Gastrocnemius medialis (tissue), 4 donors: ENCODE measurements around the gene PCSK6. TPM values are rescaled to one million over a fixed set of nuclear protein-coding genes. Genes with fewer than 3 reads are reported as not detected.

Experiments used
- ATAC-seq, 2 donors: fragments of 150-250 bp; one replicate each; pipeline ENCODE4 v1.9.1; 2016
- DNase-seq, 2 donors: peaks; one replicate each; pipeline ENCODE4 v3.0.0-alpha.2; 2019
- H3K27ac ChIP-seq, 4 donors: fragments of 200-600 bp; sonication (generic); 1 replicate in 1 of 4; 2 replicates in 3 of 4; pipeline ENCODE4 v1.5.1; 2016 to 2018; ENCODE audit warnings: mild to moderate bottlenecking in 2 of 4, moderate library complexity in 1 of 4
- H3K27me3 ChIP-seq, 3 donors: fragments of 200-600 bp; sonication (generic) in 2 of 3; 1 replicate in 1 of 3; 2 replicates in 2 of 3; pipeline versions ENCODE4 v1.5.1 to v1.6.0; 2016 to 2019; ENCODE audit warnings: mild to moderate bottlenecking in 1 of 3, moderate library complexity in 1 of 3
- H3K36me3 ChIP-seq, 2 donors: fragments of 200-600 bp; sonication (generic) in 1 of 2; one replicate each; pipeline ENCODE4 v1.5.1; 2017 to 2018
- H3K4me1 ChIP-seq, 2 donors: fragments of 200-600 bp; sonication (generic) in 1 of 2; one replicate each; pipeline ENCODE4 v1.5.1; 2016 to 2017; ENCODE audit warnings: mild to moderate bottlenecking in 2 of 2
- H3K4me3 ChIP-seq, 4 donors: fragments of 200-600 bp; sonication (generic) in 3 of 4; 1 replicate in 1 of 4; 2 replicates in 3 of 4; pipeline ENCODE4 v1.5.1; 2016 to 2019; ENCODE audit warnings: mild to moderate bottlenecking in 2 of 4
- H3K9me3 ChIP-seq, 3 donors: fragments of 200-600 bp; sonication (generic) in 2 of 3; 1 replicate in 1 of 3; 2 replicates in 2 of 3; pipeline ENCODE4 v1.5.1; 2016 to 2019
- CTCF ChIP-seq, 5 experiments: fragments of 450-650 bp in 3 of 5; fragments of 200-600 bp in 2 of 5; sonication (generic) in 2 of 5; IDR thresholded peaks in 4 of 5; conservative IDR thresholded peaks in 1 of 5; 1 replicate in 4 of 5; 2 replicates in 1 of 5; pipeline ENCODE4 v1.5.1; 2016 to 2019; ENCODE audit warnings: antibody characterized with exemption in 5 of 5, mild to moderate bottlenecking in 3 of 5, moderate library complexity in 3 of 5
- POLR2A ChIP-seq, 2 donors: fragments of 450-650 bp; IDR thresholded peaks; one replicate each; pipeline ENCODE4 v1.6.1; 2017; ENCODE audit warnings: antibody characterized with exemption in 2 of 2, mild to moderate bottlenecking in 2 of 2, moderate library complexity in 2 of 2
- in situ Hi-C, 4 donors: fragments of 200-750 bp; cut with MboI; loops; one replicate each; pipeline versions ENCODE4 v1.15.0 to v1.8.0; 2017; ENCODE audit warnings: low sequenced_read_pairs in 4 of 4
- intact Hi-C: fragments of 100-400 bp; cut with DNase I; formaldehyde crosslinking; loops from one replicate; pipeline ENCODE4 v1.15.1; 2023; ENCODE audit warnings: low total_unique reads
- total RNA-seq, 4 donors: library from RNA; depleted of rRNA; stranded (reverse); fragments of >200 nt; gene quantifications; one replicate each; pipeline versions ENCODE4 v1.1.0 to v1.2.3, GENCODE V29; 2016

Gene PCSK6
- total RNA-seq, 4 donors from 2014 or later, result 12.8 to 46.0 (median 23.6) TPM

DNA sequence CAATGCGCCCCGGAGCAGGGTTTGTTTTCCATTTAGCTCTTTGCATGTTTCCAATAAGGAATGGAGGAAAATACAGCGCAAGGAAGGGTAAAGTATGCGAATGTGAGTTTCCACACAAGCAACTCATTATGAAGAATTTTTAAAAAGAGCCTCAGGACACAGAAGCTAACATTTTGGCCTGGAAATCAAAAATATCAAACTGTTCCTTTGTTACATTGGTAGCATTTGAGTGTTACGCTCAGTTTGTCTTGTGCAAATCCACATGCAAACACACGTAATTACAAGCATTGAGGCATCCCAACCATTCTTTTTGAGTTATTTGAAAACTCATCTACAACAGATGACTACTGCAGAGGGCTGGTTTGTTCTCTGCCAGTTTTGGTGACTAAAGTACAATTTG lies 101.5 kb downstream of the PCSK6 start:
- Histone ChIP-seq H3K9me3 (no peaks in the 10 kb centered on the region), H3K27me3 (no peaks in the 10 kb centered on the region), H3K36me3 (peaks cover 0 to 50% of the 10 kb centered on the region in 2 donors), H3K4me3 (no peak overlapping the region), H3K27ac (no peak overlapping the region), H3K4me1 (no peaks in the 10 kb centered on the region)
- TF ChIP-seq POLR2A (IDR thresholded peaks at IDR 0.05) (no peak), CTCF (IDR thresholded peaks at IDR 0.05 in 4 of 5, conservative IDR thresholded peaks at IDR 0.05 in 1 of 5) (no peak)
- in situ Hi-C loops, result no loop called here
- ATAC-seq (no peak), DNase-seq (no peak)
- intact Hi-C loops, result no loop called here

DNA sequence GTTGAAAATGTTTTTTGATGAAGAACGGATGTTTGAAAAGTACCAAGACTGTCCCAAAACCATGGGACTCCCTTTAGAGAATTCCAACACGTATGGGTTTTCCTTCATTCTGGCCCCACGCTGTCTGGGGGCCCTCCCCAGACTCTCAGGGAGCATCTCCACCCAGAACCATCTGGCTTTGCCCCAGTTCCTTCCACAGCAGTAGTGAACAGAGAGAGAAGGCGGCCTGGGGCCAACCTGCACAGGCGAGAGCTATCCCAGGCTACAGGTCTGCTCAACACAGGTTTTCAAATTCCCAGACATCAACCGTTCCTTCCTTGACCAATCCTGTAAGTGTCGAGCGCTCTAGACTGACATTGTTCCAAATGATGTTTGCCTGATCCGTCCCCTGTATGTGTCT lies 101.9 kb downstream of the PCSK6 start:
- ATAC-seq, result no peak
- peaks cover 0 to 49% of the 10 kb centered on the region in 2 donors for H3K36me3 ChIP-seq
- in situ Hi-C loops, result no loop called here

DNA sequence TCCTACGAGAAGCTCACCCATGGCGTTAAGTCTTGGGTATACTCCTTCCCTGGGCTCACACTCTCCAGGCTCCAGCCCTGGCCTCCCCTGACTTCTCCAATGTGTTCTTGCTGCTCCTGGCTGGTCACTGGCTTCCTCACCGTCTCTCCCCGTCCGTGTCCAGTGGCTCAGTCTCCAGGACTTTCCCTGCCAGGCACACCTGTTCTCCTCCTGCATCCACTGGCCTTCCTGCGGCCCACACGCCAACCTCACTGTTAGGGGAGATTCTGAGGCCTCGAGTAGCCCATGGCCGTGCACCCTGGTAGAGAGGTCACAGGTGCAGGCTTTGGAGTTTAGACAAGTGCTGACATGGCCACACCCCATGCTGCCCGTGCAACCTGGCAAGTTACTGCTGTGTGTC lies 102.5 kb downstream of the PCSK6 start:
- no peaks in the 10 kb centered on the region for H3K9me3 ChIP-seq
- in situ Hi-C loops, result no loop called here
- no peak for ATAC-seq
- TF ChIP-seq POLR2A (IDR thresholded peaks at IDR 0.05), result no peak
- no peak for TF ChIP-seq CTCF (IDR thresholded peaks at IDR 0.05 in 4 of 5, conservative IDR thresholded peaks at IDR 0.05 in 1 of 5)
- no peak overlapping the region for H3K27ac ChIP-seq
- peaks cover 0 to 51% of the 10 kb centered on the region in 2 donors for H3K36me3 ChIP-seq
- H3K27me3 ChIP-seq, result no peaks in the 10 kb centered on the region
- DNase-seq, result no peak
- intact Hi-C loops, result no loop called here
- no peaks in the 10 kb centered on the region for H3K4me1 ChIP-seq
- H3K4me3 ChIP-seq, result no peak overlapping the region

More for the DNA sequence above, 101.9 kb downstream of the PCSK6 start:
- DNase-seq, result no peak
- Histone ChIP-seq H3K9me3 (no peaks in the 10 kb centered on the region), H3K27me3 (no peaks in the 10 kb centered on the region), H3K27ac (no peak overlapping the region), H3K4me3 (no peak overlapping the region), H3K4me1 (no peaks in the 10 kb centered on the region)
- intact Hi-C loops, result no loop called here
- TF ChIP-seq CTCF (IDR thresholded peaks at IDR 0.05 in 4 of 5, conservative IDR thresholded peaks at IDR 0.05 in 1 of 5), result no peak
- no peak for TF ChIP-seq POLR2A (IDR thresholded peaks at IDR 0.05)

GRCh38 chr15:101386006-101386405 lies 103.5 kb downstream of the PCSK6 start:
- intact Hi-C loops, result no loop called here
- Histone ChIP-seq H3K27ac (no peak overlapping the region), H3K4me3 (no peak overlapping the region), H3K9me3 (no peaks in the 10 kb centered on the region), H3K27me3 (no peaks in the 10 kb centered on the region), H3K4me1 (no peaks in the 10 kb centered on the region), H3K36me3 (peaks cover 0 to 50% of the 10 kb centered on the region in 2 donors)
- no peak for DNase-seq
- no peak for TF ChIP-seq POLR2A (IDR thresholded peaks at IDR 0.05)
- no peak for TF ChIP-seq CTCF (IDR thresholded peaks at IDR 0.05 in 4 of 5, conservative IDR thresholded peaks at IDR 0.05 in 1 of 5)
- in situ Hi-C loops, result no loop called here
- no peak for ATAC-seq

- no peak overlapping the region for H3K27ac ChIP-seq
- ATAC-seq (no peak), DNase-seq (no peak)
- intact Hi-C loops (no loop called here), in situ Hi-C loops (no loop called here)
- peaks cover 0 to 43% of the 10 kb centered on the region in 2 donors for H3K36me3 ChIP-seq
- H3K27me3 ChIP-seq, result no peaks in the 10 kb centered on the region
- no peak overlapping the region for H3K4me3 ChIP-seq
- no peaks in the 10 kb centered on the region for H3K9me3 ChIP-seq
- no peaks in the 10 kb centered on the region for H3K4me1 ChIP-seq
- no peak for TF ChIP-seq POLR2A (IDR thresholded peaks at IDR 0.05)
- no peak for TF ChIP-seq CTCF (IDR thresholded peaks at IDR 0.05 in 4 of 5, conservative IDR thresholded peaks at IDR 0.05 in 1 of 5)
Observed at GRCh38 chr15:101384276-101384675, 105.2 kb downstream of the PCSK6 start.
